LNCAP (cell line): ENCODE results near the gene TRAPPC3.

Source experiments
- CTCF ChIP-seq: fragments of 450-650 bp; IDR thresholded peaks from 2 replicates; pipeline ENCODE4 v1.5.1; 2017; ENCODE audit warnings: mild to moderate bottlenecking

Gene TRAPPC3

GRCh38 chr1:36157115-36157903, 8.0 kb upstream of the TRAPPC3 start:
- no peak for TF ChIP-seq CTCF

GRCh38 chr1:36156329-36157114, 7.2 kb upstream of the TRAPPC3 start:
- no peak for TF ChIP-seq CTCF

GRCh38 chr1:36155408-36156328, 6.4 kb upstream of the TRAPPC3 start, which contains the start of gene MAP7D1:
TSS of gene MAP7D1 (plus strand) at chr1:36156160. CDS start at chr1:36156418, 258 bp downstream.
- TF ChIP-seq CTCF: no peak

- TF ChIP-seq CTCF: no peak
These were observed 5.6 kb upstream of the TRAPPC3 start for GRCh38 chr1:36154765-36155407.

GRCh38 chr1:36154335-36154734, 5.0 kb upstream of the TRAPPC3 start:
- no peak for TF ChIP-seq CTCF

GRCh38 chr1:36153476-36153875, 4.2 kb upstream of the TRAPPC3 start:
- TF ChIP-seq CTCF: no peak

GRCh38 chr1:36151845-36152203, 2.5 kb upstream of the TRAPPC3 start:
- TF ChIP-seq CTCF: no peak
